DMS53 treated with DMSO at 0.1 percent for 48 hours (cell line): ENCODE data around the gene SMPX.

ENCODE experiments used
- DNase-seq: peaks from one replicate; lab custom pipeline; 2025; ENCODE audit not compliant: unreplicated experiment; lab: John Stamatoyannopoulos, UW

SMPX gene

GRCh38 chrX:21744721-21745120 lies 13.2 kb downstream of the SMPX start:
- no peak for DNase-seq

GRCh38 chrX:21744060-21744459 lies 13.9 kb downstream of the SMPX start:
- no peak for DNase-seq

- no peak for DNase-seq
Observed at GRCh38 chrX:21741869-21742701, 15.8 kb downstream of the SMPX start.

- no peak for DNase-seq
Observed at GRCh38 chrX:21741364-21741763, 16.6 kb downstream of the SMPX start.

DNA sequence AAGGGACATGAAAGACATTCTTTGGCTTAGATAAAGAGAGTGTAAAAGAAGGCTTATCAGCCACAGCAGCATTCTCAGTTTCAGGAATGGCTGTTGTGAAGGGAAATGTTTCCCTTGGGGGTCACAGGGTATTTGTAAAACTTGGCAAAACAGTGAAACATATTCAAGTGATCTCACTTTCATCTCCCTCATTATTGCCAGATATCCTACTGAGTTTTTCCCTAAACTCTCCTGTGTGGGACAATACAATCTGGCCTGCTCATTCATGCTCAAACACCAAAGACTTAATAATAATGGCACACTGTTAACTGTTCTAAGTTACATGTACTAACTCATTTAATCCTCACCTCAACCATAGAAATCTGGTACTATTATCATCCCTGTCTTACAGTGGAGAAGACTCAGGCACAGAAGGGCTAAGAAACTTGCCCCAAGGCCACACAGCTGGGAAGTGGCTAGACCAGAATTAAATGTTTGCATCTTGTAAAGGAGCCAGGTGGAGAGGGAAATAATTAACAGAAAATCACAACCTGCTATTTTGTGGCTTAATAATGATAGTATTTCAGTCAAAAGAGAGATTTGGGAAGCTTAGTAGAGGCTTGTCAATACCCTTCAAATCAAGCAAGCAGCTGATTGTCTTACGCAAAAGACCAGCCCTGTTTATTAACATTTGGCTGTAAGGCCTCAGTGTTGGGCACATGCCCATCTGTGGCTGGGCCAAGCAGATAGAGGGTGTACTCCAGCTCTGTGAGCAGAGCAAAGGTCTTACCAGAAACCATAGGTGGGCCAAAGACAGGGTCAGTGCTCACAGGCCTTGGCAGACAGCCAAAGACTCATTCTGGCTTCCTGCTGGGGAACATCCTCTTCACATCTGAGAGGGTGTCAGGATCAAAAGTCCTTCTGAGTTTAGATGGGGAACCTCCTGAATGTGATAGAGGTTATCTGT lies 17.3 kb downstream of the SMPX start:
- DNase-seq: no peak

GRCh38 chrX:21738950-21739287 lies 19.0 kb downstream of the SMPX start:
- no peak for DNase-seq

DNA sequence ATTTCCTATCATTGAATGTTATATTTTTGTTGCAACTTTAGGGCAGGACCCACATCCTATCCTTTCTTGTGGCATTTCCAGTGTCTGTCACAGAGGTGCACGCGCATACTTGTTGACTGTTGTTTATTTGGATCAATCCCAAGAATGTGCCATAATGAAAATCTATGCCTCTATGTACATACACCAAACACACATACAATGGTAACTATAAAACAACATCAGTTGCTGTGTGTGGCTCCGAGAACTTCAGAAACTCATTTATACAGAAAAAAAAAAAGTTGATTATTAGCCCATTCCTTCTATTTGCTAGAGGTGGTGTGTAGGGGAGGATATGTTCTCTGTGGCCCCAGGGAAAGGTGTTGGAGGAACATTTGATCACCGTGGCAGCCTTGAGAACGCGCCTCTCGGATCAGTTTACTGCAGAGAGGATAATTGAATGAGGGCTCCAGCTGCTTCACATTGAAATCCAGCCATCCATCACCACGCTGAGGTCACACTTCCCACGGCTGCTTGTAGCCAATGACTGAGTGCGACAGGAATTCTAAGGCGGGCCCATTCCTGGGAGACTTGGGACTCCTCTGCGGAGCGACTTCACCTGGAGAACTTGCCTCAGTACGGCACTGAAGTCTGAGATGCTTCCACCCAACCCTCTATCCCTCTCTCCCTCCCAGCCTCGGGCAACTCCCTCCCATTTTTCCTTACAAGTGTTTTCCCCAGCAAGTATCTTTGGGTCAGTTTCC lies 19.5 kb downstream of the SMPX start:
- DNase-seq: peak; percentile 53

GRCh38 chrX:21735768-21736127 lies 22.2 kb downstream of the SMPX start:
- no peak for DNase-seq

GRCh38 chrX:21735038-21735767 lies 22.7 kb downstream of the SMPX start:
- DNase-seq: no peak

GRCh38 chrX:21734175-21734574 lies 23.7 kb downstream of the SMPX start:
- no peak for DNase-seq

DNA sequence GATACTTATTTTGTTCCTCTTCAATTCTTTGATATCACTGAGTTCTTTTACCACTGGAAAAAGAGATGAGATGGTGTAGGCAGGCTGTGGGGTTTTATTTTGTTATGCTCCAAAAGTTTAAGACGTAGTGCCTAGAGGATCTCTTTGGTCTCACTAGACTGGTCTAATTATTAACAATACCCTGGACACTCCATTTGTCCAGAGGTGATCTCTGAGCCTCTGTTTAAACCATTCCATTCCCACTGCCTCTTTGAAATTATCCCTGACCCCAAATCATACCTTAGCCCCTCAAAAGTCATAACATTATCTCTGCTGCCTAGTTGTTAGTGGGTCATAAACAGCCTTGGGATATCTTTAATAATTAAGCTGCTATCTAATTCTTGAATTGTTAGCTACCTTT lies 24.2 kb downstream of the SMPX start:
- no peak for DNase-seq

- DNase-seq: no peak
Observed at GRCh38 chrX:21730026-21730425, 27.9 kb downstream of the SMPX start.

DNA sequence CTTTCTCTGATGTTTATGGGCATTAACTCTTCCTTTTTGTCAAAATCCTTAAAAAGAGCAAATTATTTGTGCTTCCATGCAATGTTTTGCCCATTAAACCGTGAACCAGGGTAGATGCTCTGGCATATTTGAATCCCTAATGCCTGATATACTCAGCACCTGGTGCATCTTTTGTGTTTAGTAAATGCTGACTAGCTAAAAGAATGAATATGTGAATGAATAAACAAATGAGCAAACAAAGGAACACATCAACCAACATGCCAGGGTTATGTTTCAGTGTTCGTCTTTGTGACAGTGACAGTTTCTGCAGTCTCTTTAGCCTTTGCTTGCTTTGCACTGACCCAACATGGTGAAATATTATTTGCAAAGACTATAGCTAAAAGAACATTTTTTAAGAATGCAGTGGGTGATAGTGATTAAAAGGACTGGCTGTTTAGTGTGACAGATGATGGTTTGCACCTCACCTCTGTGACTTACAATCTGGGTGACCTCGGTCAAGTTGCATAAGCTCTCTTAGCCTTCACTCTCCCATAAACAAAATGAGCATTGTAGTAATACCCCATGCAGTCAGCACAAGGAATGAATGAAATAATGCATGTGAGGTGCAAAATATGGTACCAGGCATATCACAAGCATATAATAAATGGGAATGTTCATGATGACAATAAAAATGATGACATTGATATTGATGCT lies 29.5 kb downstream of the SMPX start:
- DNase-seq: no peak

GRCh38 chrX:21725916-21726315 lies 32.0 kb downstream of the SMPX start:
- no peak for DNase-seq

- DNase-seq: peak; percentile 21
Observed at GRCh38 chrX:21725496-21725895, 32.4 kb downstream of the SMPX start.

GRCh38 chrX:21723814-21724213 lies 34.1 kb downstream of the SMPX start:
- no peak for DNase-seq

- no peak for DNase-seq
Observed at GRCh38 chrX:21723084-21723483, 34.8 kb downstream of the SMPX start.

GRCh38 chrX:21721195-21721594 lies 36.7 kb downstream of the SMPX start:
- no peak for DNase-seq

DNA sequence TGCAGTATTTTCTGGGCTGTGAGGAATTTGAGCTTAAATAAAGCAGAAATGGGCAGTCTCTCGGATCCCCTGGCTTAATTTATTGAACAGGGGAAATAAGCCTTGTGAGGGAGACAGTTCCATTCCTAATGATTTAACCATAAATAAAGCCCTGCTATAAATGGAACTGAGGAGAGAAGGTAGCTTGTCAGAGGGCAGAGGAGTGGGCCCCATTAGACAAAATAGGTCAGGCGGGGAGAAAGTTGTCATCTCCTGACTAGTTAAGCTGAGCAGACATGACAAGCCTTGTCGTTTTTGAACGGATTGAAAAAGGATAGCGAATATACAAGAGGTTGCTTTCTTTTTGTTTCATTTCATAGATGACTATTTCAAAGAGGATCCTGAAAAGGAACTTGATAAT lies 39.3 kb downstream of the SMPX start:
- no peak for DNase-seq

DNA sequence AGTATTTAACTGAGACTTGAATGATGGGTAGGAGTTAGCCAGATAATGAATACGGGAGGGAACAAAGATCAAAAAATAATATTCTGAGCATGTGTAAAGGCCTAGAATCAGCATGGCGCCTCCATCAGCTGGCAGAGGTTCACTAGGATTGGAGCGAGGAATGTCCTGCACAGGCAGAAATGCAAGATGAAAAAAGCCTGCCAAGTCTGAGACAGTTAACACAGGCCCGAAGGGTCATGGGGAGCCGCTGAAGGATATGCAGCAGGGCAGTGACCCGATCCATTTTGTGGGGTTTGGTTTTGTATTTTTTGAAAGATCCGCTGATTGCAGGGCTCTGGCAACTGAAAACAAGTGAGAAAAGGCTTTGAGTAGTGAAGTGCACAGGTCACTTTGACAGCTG lies 40.1 kb downstream of the SMPX start:
- DNase-seq: no peak
